ENCODE measurements around the gene CHAT.

- TF ChIP-seq, protein P1, sequence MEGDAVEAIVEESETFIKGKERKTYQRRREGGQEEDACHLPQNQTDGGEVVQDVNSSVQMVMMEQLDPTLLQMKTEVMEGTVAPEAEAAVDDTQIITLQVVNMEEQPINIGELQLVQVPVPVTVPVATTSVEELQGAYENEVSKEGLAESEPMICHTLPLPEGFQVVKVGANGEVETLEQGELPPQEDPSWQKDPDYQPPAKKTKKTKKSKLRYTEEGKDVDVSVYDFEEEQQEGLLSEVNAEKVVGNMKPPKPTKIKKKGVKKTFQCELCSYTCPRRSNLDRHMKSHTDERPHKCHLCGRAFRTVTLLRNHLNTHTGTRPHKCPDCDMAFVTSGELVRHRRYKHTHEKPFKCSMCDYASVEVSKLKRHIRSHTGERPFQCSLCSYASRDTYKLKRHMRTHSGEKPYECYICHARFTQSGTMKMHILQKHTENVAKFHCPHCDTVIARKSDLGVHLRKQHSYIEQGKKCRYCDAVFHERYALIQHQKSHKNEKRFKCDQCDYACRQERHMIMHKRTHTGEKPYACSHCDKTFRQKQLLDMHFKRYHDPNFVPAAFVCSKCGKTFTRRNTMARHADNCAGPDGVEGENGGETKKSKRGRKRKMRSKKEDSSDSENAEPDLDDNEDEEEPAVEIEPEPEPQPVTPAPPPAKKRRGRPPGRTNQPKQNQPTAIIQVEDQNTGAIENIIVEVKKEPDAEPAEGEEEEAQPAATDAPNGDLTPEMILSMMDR (IDR thresholded peaks at IDR 0.05): no peak
- no peak for TF ChIP-seq EZH2 (IDR thresholded peaks at IDR 0.05)
These were observed 41.2 kb upstream of the CHAT start for GRCh38 chr10:49572594-49573114.
